HepG2 (cell line): Measurements from ENCODE around the gene NUDT2. TPM values are rescaled to one million over a fixed set of nuclear protein-coding genes. Genes with fewer than 3 reads are reported as not detected.

Source experiments
- AGO1 ChIP-seq: fragments of 200-400 bp; formaldehyde crosslinking; IDR thresholded peaks from 2 replicates; pipeline ENCODE4 v1.6.1; 2017; ENCODE audit warnings: mild to moderate bottlenecking, low read depth, low read length, moderate library complexity; ENCODE audit not compliant: poor library complexity, severe bottlenecking
- BORCS8-MEF2B ChIP-seq: sonication (generic); formaldehyde crosslinking; IDR thresholded peaks from 2 replicates; pipeline ENCODE4 v1.8.0; 2022; ENCODE audit warnings: mild to moderate bottlenecking, missing genetic modification reagents
- CHD4 ChIP-seq: fragments of 200-600 bp; sonication (generic); IDR thresholded peaks from 2 replicates; pipeline ENCODE4 v1.7.0; 2017; ENCODE audit warnings: mild to moderate bottlenecking, low read length, borderline replicate concordance
- HNRNPK ChIP-seq: fragments of 200-400 bp; formaldehyde crosslinking; IDR thresholded peaks from 2 replicates; pipeline ENCODE4 v1.6.1; 2018; ENCODE audit warnings: low read length, low read depth, moderate library complexity, mild to moderate bottlenecking; ENCODE audit not compliant: poor library complexity, severe bottlenecking
- MATR3 ChIP-seq: sonication (generic); formaldehyde crosslinking; IDR thresholded peaks from 2 replicates; pipeline ENCODE4 v1.4.0; 2020; ENCODE audit warnings: missing genetic modification reagents
- MLLT10 ChIP-seq: sonication (generic); formaldehyde crosslinking; IDR thresholded peaks from 2 replicates; pipeline ENCODE4 v1.4.0; 2020; ENCODE audit warnings: missing genetic modification reagents
- PHF21A ChIP-seq: sonication (generic); formaldehyde crosslinking; IDR thresholded peaks from 2 replicates; pipeline ENCODE4 v1.5.0; 2020; ENCODE audit warnings: mild to moderate bottlenecking, missing genetic modification reagents
- REL ChIP-seq: sonication (generic); formaldehyde crosslinking; conservative IDR thresholded peaks from 2 replicates; pipeline ENCODE4 v1.8.0; 2022; ENCODE audit warnings: mild to moderate bottlenecking, missing genetic modification reagents, moderate library complexity
- TP53 ChIP-seq: sonication (generic); formaldehyde crosslinking; conservative IDR thresholded peaks from 2 replicates; pipeline ENCODE4 v1.4.0; 2020; ENCODE audit warnings: missing genetic modification reagents
- ZBTB7A ChIP-seq: sonication (generic); formaldehyde crosslinking; IDR thresholded peaks from 2 replicates; pipeline ENCODE4 v1.8.0; 2022; ENCODE audit warnings: mild to moderate bottlenecking, missing genetic modification reagents
- ZFP37 ChIP-seq: sonication (generic); formaldehyde crosslinking; IDR thresholded peaks from 2 replicates; pipeline ENCODE4 v1.4.0; 2020; ENCODE audit warnings: missing genetic modification reagents, borderline replicate concordance
- ZNF263 ChIP-seq: sonication (generic); formaldehyde crosslinking; IDR thresholded peaks from 2 replicates; pipeline ENCODE4 v1.4.0; 2020; ENCODE audit warnings: missing genetic modification reagents
- ZNF329 ChIP-seq: sonication (generic); formaldehyde crosslinking; IDR thresholded peaks from 2 replicates; pipeline ENCODE4 v1.9.0; 2021; ENCODE audit warnings: low read depth, mild to moderate bottlenecking, missing genetic modification reagents
- ZNF383 ChIP-seq: sonication (generic); formaldehyde crosslinking; IDR thresholded peaks from 2 replicates; pipeline ENCODE4 v1.4.0; 2020; ENCODE audit warnings: missing genetic modification reagents, mild to moderate bottlenecking, borderline replicate concordance
- ZNF562 ChIP-seq: sonication (generic); formaldehyde crosslinking; IDR thresholded peaks from 2 replicates; pipeline ENCODE4 v1.8.0; 2022; ENCODE audit warnings: missing genetic modification reagents, borderline replicate concordance
- ZNF75D ChIP-seq: sonication (generic); formaldehyde crosslinking; IDR thresholded peaks from 2 replicates; pipeline ENCODE4 v1.8.1; 2023; ENCODE audit warnings: missing genetic modification reagents, mild to moderate bottlenecking, borderline replicate concordance
- polyA plus RNA-seq, 8 experiments: library from polyadenylated mRNA; depleted of rRNA in 3 of 8; stranded (reverse) in 7 of 8; unstranded in 1 of 8; fragments of >200 nt; fragmentation: Illumina TruSeq in 4 of 8; extraction: Trizol in 4 of 8; gene quantifications; 2 replicates each; pipeline versions ENCODE4 v1.2.1 to v1.2.3, GENCODE V29; 2011 to 2016; ENCODE audit warnings: low read depth in 4 of 8, missing spikeins in 1 of 8, mixed read lengths in 1 of 8; ENCODE audit not compliant: insufficient read depth in 1 of 8
- total RNA-seq, 5 experiments: library from RNA; depleted of rRNA; stranded (reverse); fragments of >200 nt; fragmentation: Illumina TruSeq; extraction: Trizol; gene quantifications; 2 replicates each; pipeline ENCODE4 v1.2.3, GENCODE V29; 2016; ENCODE audit warnings: low read depth in 1 of 5
- TF ChIP-seq, protein P1 (sequence below): sonication (generic); formaldehyde crosslinking; IDR thresholded peaks from 2 replicates; pipeline ENCODE4 v1.5.0; 2020; ENCODE audit warnings: missing genetic modification reagents
- TF ChIP-seq, protein P2 (sequence below): sonication (generic); formaldehyde crosslinking; IDR thresholded peaks from 2 replicates; pipeline ENCODE4 v1.4.0; 2020; ENCODE audit warnings: mild to moderate bottlenecking, missing genetic modification reagents
- TF ChIP-seq, protein P3 (sequence below): IDR thresholded peaks from 2 replicates; pipeline ENCODE4 v1.6.1; 2012; ENCODE audit warnings: inconsistent platforms
- TF ChIP-seq, protein P4 (sequence below): sonication (generic); formaldehyde crosslinking; IDR thresholded peaks from 2 replicates; pipeline ENCODE4 v1.4.0; 2020; ENCODE audit warnings: missing genetic modification reagents, borderline replicate concordance
- TF ChIP-seq, protein P5 (sequence below): IDR thresholded peaks from 2 replicates; pipeline ENCODE4 v1.6.1; 2016; ENCODE audit warnings: low read depth
- TF ChIP-seq, protein P6 (sequence below): sonication (generic); formaldehyde crosslinking; IDR thresholded peaks from 2 replicates; pipeline ENCODE4 v1.5.0; 2020; ENCODE audit warnings: mild to moderate bottlenecking, missing genetic modification reagents

The NUDT2 gene
- total and polyA plus RNA-seq, 2 of the 13 experiments (the other 11 are each of a cell fraction or from before 2014, with no cell fraction given): 19.9 to 24.6 TPM

DNA sequence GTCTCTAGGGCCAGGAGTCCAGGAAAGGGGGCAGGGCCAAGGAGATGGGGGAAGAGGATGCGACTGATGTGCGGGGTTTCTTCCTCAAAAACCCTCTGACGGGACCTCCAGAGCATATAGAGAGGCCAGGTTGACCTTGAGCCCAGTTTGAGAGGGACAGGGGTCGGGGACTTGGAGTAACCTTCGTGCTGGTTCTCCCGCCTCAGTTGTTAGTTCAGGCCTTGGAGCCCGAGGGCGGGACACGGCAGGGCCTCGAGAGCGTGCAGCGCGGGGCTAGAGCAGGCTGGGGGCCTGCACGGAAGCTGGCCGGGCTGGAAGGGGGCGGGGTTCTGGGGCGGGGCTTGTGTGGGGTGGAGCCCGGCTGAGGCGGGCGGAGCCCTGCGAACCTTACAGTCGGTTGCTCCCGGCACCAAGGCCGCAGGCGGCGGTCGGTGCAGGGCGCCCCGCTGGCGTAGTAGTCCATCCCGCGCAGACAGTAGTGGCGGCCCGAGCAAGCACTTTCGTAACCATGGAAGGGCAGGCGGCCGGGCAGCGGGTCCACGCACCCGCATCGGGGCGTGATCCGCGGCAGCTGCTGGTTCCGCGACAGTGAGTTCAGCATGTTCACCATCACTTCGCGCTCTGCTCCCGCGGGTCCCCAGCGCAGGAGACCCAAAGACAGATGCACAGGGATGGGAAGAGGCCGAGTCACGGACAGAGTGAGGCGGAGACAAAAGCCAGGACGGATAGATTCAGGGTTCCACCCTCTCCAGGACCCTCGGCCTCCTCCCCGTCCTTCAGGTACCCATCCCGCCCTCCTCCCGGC, 51.3 kb downstream of the NUDT2 start (continued):
- no peak for TF ChIP-seq PHF21A (CRISPR knock-in tag)
- TF ChIP-seq ZBTB7A (CRISPR knock-in tag): peak; percentile 84
- TF ChIP-seq ZNF263 (CRISPR knock-in tag): peak; percentile 52; the same call in 1 of the 2 replicates
- TF ChIP-seq, protein P1, sequence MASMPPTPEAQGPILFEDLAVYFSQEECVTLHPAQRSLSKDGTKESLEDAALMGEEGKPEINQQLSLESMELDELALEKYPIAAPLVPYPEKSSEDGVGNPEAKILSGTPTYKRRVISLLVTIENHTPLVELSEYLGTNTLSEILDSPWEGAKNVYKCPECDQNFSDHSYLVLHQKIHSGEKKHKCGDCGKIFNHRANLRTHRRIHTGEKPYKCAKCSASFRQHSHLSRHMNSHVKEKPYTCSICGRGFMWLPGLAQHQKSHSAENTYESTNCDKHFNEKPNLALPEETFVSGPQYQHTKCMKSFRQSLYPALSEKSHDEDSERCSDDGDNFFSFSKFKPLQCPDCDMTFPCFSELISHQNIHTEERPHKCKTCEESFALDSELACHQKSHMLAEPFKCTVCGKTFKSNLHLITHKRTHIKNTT: no peak
- TF ChIP-seq, protein P2, sequence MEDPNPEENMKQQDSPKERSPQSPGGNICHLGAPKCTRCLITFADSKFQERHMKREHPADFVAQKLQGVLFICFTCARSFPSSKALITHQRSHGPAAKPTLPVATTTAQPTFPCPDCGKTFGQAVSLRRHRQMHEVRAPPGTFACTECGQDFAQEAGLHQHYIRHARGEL (CRISPR knock-in tag): no peak; the same call in 1 of the 2 replicates
- TF ChIP-seq REL (CRISPR knock-in tag): peak; percentile 78
- TF ChIP-seq ZFP37 (CRISPR knock-in tag): peak; percentile 90; the same call in 1 of the 2 replicates
- no peak for TF ChIP-seq CHD4
- 0 out of 2 replicates have a peak, but pooled peaks have one; percentile 57 for TF ChIP-seq TP53 (CRISPR knock-in tag)
- TF ChIP-seq MLLT10 (CRISPR knock-in tag): no peak
- TF ChIP-seq ZNF562 (CRISPR knock-in tag): peak; percentile 46; the same call in 1 of the 2 replicates
- TF ChIP-seq, protein P3, sequence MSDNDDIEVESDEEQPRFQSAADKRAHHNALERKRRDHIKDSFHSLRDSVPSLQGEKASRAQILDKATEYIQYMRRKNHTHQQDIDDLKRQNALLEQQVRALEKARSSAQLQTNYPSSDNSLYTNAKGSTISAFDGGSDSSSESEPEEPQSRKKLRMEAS: no peak
- TF ChIP-seq HNRNPK: peak; percentile 49
- TF ChIP-seq ZNF383: no peak
- TF ChIP-seq MATR3 (CRISPR knock-in tag): no peak
- TF ChIP-seq, protein P4, sequence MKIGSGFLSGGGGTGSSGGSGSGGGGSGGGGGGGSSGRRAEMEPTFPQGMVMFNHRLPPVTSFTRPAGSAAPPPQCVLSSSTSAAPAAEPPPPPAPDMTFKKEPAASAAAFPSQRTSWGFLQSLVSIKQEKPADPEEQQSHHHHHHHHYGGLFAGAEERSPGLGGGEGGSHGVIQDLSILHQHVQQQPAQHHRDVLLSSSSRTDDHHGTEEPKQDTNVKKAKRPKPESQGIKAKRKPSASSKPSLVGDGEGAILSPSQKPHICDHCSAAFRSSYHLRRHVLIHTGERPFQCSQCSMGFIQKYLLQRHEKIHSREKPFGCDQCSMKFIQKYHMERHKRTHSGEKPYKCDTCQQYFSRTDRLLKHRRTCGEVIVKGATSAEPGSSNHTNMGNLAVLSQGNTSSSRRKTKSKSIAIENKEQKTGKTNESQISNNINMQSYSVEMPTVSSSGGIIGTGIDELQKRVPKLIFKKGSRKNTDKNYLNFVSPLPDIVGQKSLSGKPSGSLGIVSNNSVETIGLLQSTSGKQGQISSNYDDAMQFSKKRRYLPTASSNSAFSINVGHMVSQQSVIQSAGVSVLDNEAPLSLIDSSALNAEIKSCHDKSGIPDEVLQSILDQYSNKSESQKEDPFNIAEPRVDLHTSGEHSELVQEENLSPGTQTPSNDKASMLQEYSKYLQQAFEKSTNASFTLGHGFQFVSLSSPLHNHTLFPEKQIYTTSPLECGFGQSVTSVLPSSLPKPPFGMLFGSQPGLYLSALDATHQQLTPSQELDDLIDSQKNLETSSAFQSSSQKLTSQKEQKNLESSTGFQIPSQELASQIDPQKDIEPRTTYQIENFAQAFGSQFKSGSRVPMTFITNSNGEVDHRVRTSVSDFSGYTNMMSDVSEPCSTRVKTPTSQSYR: peak; percentile 64
- TF ChIP-seq, protein P5, sequence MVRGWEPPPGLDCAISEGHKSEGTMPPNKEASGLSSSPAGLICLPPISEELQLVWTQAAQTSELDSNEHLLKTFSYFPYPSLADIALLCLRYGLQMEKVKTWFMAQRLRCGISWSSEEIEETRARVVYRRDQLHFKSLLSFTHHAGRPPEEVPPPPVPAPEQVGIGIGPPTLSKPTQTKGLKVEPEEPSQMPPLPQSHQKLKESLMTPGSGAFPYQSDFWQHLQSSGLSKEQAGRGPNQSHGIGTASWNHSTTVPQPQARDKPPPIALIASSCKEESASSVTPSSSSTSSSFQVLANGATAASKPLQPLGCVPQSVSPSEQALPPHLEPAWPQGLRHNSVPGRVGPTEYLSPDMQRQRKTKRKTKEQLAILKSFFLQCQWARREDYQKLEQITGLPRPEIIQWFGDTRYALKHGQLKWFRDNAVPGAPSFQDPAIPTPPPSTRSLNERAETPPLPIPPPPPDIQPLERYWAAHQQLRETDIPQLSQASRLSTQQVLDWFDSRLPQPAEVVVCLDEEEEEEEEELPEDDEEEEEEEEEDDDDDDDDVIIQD (CRISPR knock-in tag): peak; percentile 56; the same call in 1 of the 2 replicates
- TF ChIP-seq, protein P6, sequence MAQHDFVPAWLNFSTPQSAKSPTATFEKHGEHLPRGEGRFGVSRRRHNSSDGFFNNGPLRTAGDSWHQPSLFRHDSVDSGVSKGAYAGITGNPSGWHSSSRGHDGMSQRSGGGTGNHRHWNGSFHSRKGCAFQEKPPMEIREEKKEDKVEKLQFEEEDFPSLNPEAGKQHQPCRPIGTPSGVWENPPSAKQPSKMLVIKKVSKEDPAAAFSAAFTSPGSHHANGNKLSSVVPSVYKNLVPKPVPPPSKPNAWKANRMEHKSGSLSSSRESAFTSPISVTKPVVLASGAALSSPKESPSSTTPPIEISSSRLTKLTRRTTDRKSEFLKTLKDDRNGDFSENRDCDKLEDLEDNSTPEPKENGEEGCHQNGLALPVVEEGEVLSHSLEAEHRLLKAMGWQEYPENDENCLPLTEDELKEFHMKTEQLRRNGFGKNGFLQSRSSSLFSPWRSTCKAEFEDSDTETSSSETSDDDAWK (CRISPR knock-in tag): no peak
- peak; percentile 42; the same call in 1 of the 2 replicates for TF ChIP-seq ZNF75D
- peak; percentile 94 for TF ChIP-seq BORCS8-MEF2B
- TF ChIP-seq AGO1: no peak
- TF ChIP-seq ZNF329 (CRISPR knock-in tag): peak; percentile 19; the same call in 1 of the 2 replicates
